Heart right ventricle (tissue), 16 donors: Measurements from ENCODE around the gene NALCN. TPM values are rescaled to one million over a fixed set of nuclear protein-coding genes. Genes with fewer than 3 reads are reported as not detected.

Source experiments
- ATAC-seq, 8 donors: fragments of 200-7000 bp; cut with Tn5 transposase; one replicate each; pipeline ENCODE4 v1.9.1; 2020; ENCODE audit warnings: mild to moderate bottlenecking in 8 of 8, moderate library complexity in 8 of 8, moderate number of reproducible peaks in 1 of 8
- DNase-seq, 2 donors: peaks; one replicate each; pipeline ENCODE4 v3.0.0-alpha.2; 2020
- H3K27ac ChIP-seq, 10 donors: fragments of 200-600 bp; sonication (generic) in 2 of 10; one replicate each; pipeline versions ENCODE4 v1.5.0 to v1.8.0; 2020 to 2022; ENCODE audit warnings: mild to moderate bottlenecking in 3 of 10
- H3K27me3 ChIP-seq, 7 donors: fragments of 200-600 bp; one replicate each; pipeline ENCODE4 v1.8.0; 2021 to 2022; ENCODE audit warnings: mild to moderate bottlenecking in 2 of 7
- H3K36me3 ChIP-seq, 9 donors: fragments of 200-600 bp; sonication (generic) in 1 of 9; one replicate each; pipeline versions ENCODE4 v1.5.0 to v1.8.0; 2020 to 2022; ENCODE audit warnings: mild to moderate bottlenecking in 2 of 9
- H3K4me1 ChIP-seq, 9 donors: fragments of 200-600 bp; sonication (generic) in 1 of 9; one replicate each; pipeline versions ENCODE4 v1.5.0 to v1.8.0; 2020 to 2022; ENCODE audit warnings: mild to moderate bottlenecking in 4 of 9
- H3K4me3 ChIP-seq, 10 donors: fragments of 200-600 bp; sonication (generic) in 2 of 10; one replicate each; pipeline versions ENCODE4 v1.5.0 to v1.8.0; 2020 to 2022; ENCODE audit warnings: mild to moderate bottlenecking in 7 of 10, moderate library complexity in 2 of 10
- H3K9me3 ChIP-seq, 11 donors: fragments of 200-600 bp in 10 of 11; sonication (generic) in 2 of 11; one replicate each; pipeline versions ENCODE4 v1.5.0 to v1.8.0; 2013 to 2022; ENCODE audit warnings: mild to moderate bottlenecking in 2 of 11, control low read depth in 1 of 11, moderate library complexity in 1 of 11
- CTCF ChIP-seq, 9 donors: fragments of 200-600 bp; sonication (generic) in 2 of 9; IDR thresholded peaks; one replicate each; pipeline versions ENCODE4 v1.5.0 to v1.8.0; 2021 to 2022; ENCODE audit warnings: antibody characterized with exemption in 9 of 9, mild to moderate bottlenecking in 5 of 9, moderate library complexity in 1 of 9
- WGBS, 2 donors: extraction: QIAGEN DNeasy Blood & Tissue Kit; methylation state at CpG; one replicate each; pipeline ENCODE4 v1.1.7; 2013; ENCODE audit warnings: inconsistent platforms in 1 of 2; 5-methylcytosine and 5-hydroxymethylcytosine counted together
- intact Hi-C, 10 donors: fragments of 100-400 bp; cut with DNase I; formaldehyde crosslinking; loops; one replicate each; pipeline versions ENCODE4 v1.11.1 to v1.14.2; 2022
- polyA plus RNA-seq, 2 donors: library from polyadenylated mRNA; stranded (reverse); fragments of 200-250 nt; gene quantifications; one replicate each; pipeline ENCODE4 v1.2.3, GENCODE V29; 2013
- total RNA-seq, 10 donors: library from RNA; stranded (reverse); fragmentation: NEBNext Ultra II Directional in 3 of 10; extraction: Animal tissue kit (Norgen Biotek cat#: 25700) in 3 of 10; gene quantifications; one replicate each; pipeline versions ENCODE4 v1.2.1 to v1.2.4, GENCODE V29; 2021 to 2023
- donor health status: Arrhythmogenic right ventricular cardiomyopathy.
- donor health status: ischemic (EF 13 %, LVEDD 7.1; RV severe dilation, severe dysfunction).
- donor health status: healthy with polysubstance abuse.
- donor health status: DM: no; HTN: yes; CAD: no.
- donor health status: DM: no; HTN: no; CAD: no.
- donor health status: ischemic (EF 25% LVEDD 6.9; RV normal size, moderate dysfunction).
- donor health status: ischemic (EF 25% LVEDD 5.7; RV mildly dilated, moderate dysfunction).
- donor health status: healthy.
- donor health status: DM: yes; HTN: yes; CAD: no.
- donor health status: Ischemic cardiomyopathy.
- donor health status: ischemic (EF 35%, LVEDD 5.7; RV mildly dilated, moderate dysfunction).
- donor health status: nonischemic (EF 11% LVEDD 7.7; RV severe dilation, severe dysfunction).
- donor health status: DM: yes; HTN: yes; CAD: no.
- donor health status: PGD.
- donor health status: ischemic (EF 29% LVEDD 5.4; RV normal size, mild dysfunction).
- donor health status: nonischemic (EF 23%, LVEDD 6.1; RV moderate dilation, normal function).

The NALCN gene
- total and polyA plus RNA-seq, 12 donors = 0.01 to 9.3 (median 7.8) TPM

DNA sequence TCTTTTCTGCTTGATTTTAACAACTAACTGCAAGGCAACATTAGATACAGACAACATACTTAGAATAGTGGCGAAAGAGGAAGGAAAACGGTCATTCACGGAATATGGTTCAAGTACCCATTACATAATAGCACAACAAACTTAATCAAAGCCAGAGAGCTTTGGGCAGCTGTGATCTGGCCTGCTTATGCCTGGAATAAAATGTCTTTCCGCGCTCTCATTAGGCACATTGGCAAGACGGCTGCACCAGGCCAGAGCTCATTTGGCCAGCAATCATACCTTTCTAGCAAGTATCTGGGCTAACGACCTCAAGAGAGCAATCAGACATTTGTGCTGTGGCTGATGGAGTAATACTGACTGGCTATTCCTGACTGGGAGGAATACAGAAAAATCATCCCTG is 112.8 kb downstream of the NALCN start:
- intact Hi-C loops = no loop called here
- TF ChIP-seq CTCF (IDR thresholded peaks at IDR 0.05) = no peak
- DNase-seq (no peak), ATAC-seq (no peak)
- Histone ChIP-seq H3K27ac (no peak overlapping the region), H3K27me3 (no peaks in the 10 kb centered on the region), H3K4me1 (no peaks in the 10 kb centered on the region), H3K9me3 (no peaks in the 10 kb centered on the region), H3K36me3 (no peaks in the 10 kb centered on the region), H3K4me3 (no peak overlapping the region)
- WGBS, 2 donors = 78 to 83% methylated on average over 7 of the region's 7 CpGs

DNA sequence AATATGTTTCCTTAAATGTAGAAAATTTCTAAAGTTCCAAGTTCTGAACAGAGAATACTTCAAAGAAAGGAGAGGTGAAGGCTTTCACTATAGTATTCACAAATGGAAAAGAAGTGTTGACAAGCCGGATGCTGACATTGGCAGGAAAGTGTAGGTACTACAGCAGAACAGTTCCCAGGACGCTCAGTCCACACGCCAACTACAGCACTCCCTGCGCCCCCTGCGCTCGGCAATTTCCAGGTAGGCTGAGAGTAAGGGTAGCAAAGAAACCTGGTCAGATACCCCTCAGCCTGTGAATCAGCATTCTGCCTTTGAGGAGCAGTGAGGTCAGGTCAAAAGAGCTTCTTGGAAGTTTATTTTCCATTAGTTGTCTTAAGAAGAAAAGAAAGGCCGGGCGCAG is 115.3 kb downstream of the NALCN start:
- Histone ChIP-seq H3K27ac (no peak overlapping the region), H3K9me3 (no peaks in the 10 kb centered on the region), H3K4me3 (no peak overlapping the region), H3K36me3 (no peaks in the 10 kb centered on the region), H3K27me3 (no peaks in the 10 kb centered on the region), H3K4me1 (no peaks in the 10 kb centered on the region)
- TF ChIP-seq CTCF (IDR thresholded peaks at IDR 0.05) = no peak
- intact Hi-C loops = no loop called here
- WGBS, 2 donors = 78 to 80% methylated on average over 8 of the region's 8 CpGs
- ATAC-seq (no peak), DNase-seq (no peak)

DNA sequence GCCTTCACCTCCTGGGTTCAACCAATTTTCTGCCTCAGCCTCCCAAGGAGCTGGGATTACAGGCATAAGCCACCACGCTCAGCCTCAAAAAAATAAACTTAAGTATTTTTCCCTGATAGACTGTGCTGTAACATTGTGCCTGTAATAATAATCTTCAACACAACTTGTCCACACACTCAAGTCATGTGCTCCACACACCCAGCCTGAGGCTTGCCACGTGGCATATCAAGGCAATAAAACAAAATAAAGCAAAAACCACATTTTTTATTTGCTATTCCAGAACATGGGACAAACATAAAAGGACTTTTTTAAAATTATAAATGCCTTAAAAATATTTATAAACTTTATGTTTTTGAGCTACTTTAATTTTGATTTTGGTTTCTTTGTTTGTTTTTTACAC is 115.8 kb downstream of the NALCN start:
- no peak overlapping the region for H3K4me3 ChIP-seq
- no peak overlapping the region for H3K27ac ChIP-seq

GRCh38 chr13:101298517-101298916 is 117.8 kb downstream of the NALCN start:
- DNase-seq (no peak), ATAC-seq (no peak)
- H3K9me3 ChIP-seq = peaks cover 0 to 6% (median 0%) of the 10 kb centered on the region in 11 donors
- 74 to 83% methylated on average over 4 of the region's 4 CpGs for WGBS, 2 donors
- H3K4me3 ChIP-seq = no peak overlapping the region
- H3K27me3 ChIP-seq = no peaks in the 10 kb centered on the region
- H3K36me3 ChIP-seq = no peaks in the 10 kb centered on the region
- TF ChIP-seq CTCF (IDR thresholded peaks at IDR 0.05) = no peak
- no peak overlapping the region for H3K27ac ChIP-seq
- no peaks in the 10 kb centered on the region for H3K4me1 ChIP-seq
- intact Hi-C loops = no loop called here

More for the DNA sequence above, 115.8 kb downstream of the NALCN start:
- intact Hi-C loops = no loop called here
- H3K36me3 ChIP-seq = no peaks in the 10 kb centered on the region
- DNase-seq (no peak), ATAC-seq (no peak)
- H3K27me3 ChIP-seq = no peaks in the 10 kb centered on the region
- no peaks in the 10 kb centered on the region for H3K9me3 ChIP-seq
- H3K4me1 ChIP-seq = no peaks in the 10 kb centered on the region
- WGBS, 2 donors = 58 to 68% methylated on average over 2 of the region's 2 CpGs
- TF ChIP-seq CTCF (IDR thresholded peaks at IDR 0.05) = no peak
